ENCODE results near the gene RYR3.
A peak's percentile ranks its signal among the peaks of the same experiment; 100 is the strongest.

The RYR3 gene

DNA sequence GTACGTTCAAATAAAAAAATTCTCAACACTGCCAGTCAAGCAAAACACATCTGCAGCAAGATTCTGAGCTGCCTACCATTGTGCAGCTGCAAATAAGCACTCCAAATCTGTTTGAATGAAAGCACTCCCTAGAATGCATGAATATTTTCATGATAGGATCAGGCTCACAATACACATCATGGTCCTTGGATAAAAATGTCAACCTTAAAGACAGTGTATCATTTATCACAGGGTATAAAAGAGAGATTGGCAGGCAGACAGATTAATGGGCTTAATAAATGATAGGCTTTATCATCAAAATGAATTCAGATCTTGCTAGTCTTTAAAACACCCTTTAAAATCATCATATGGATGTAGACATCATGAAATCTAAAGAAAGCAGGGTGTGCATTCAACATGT lies 9.2 kb downstream of the RYR3 start:
- Histone ChIP-seq H2BK5ac (ENCODE audit: low read depth, low read length, poor library complexity) (no peak overlapping the region), H3K4me3 (ENCODE audit: low read depth, low read length) (no peak overlapping the region), H2BK12ac (ENCODE audit: low read length) (no peak overlapping the region), H3K27ac (ENCODE audit: low read depth, low read length) (no peak overlapping the region), H4K8ac (ENCODE audit: low read depth, low read length) (no peak overlapping the region), H3K9me3 (ENCODE audit: insufficient read depth, low read depth, low read length) (no peaks in the 10 kb centered on the region), H3K4me2 (ENCODE audit: low read length) (no peak overlapping the region), H4K12ac (ENCODE audit: low read depth, low read length) (no peak overlapping the region), H3K4me1 (ENCODE audit: control insufficient read depth in 1 of 2, insufficient read depth in 2 of 2, low read length in 2 of 2) (peaks cover 6% of the 10 kb centered on the region in 2 experiments), H3K36me3 (ENCODE audit: control insufficient read depth in 1 of 2, insufficient read depth in 2 of 2, low read length in 2 of 2) (peaks cover 0 to 2% of the 10 kb centered on the region in 2 experiments), H3K9ac (ENCODE audit: low read length) (no peak overlapping the region), H3K79me1 (ENCODE audit: low read length) (peaks cover 6% of the 10 kb centered on the region), H2BK120ac (ENCODE audit: insufficient read depth, low read length, poor library complexity) (no peak overlapping the region), H3K23ac (ENCODE audit: low read length) (no peak overlapping the region), H3K18ac (ENCODE audit: low read length) (no peak overlapping the region), H2AFZ (ENCODE audit: insufficient read depth, low read length, poor library complexity) (no peak overlapping the region), H2AK5ac (ENCODE audit: low read length) (no peak overlapping the region), H3K27me3 (ENCODE audit: insufficient read depth, low read length) (no peaks in the 10 kb centered on the region), H3K4ac (ENCODE audit: low read depth, low read length) (no peak overlapping the region), H3K14ac (ENCODE audit: low read length) (no peak overlapping the region), H4K91ac (ENCODE audit: low read depth, low read length) (no peak overlapping the region), H3K79me2 (ENCODE audit: control insufficient read depth, insufficient read depth, low read length, poor library complexity) (no peaks in the 10 kb centered on the region)
- WGBS (ENCODE audit: extremely low coverage, insufficient coverage, insufficient read length) = no CpG with 5 or more reads among the region's 1 CpG
- DNase-seq = no peak

DNA sequence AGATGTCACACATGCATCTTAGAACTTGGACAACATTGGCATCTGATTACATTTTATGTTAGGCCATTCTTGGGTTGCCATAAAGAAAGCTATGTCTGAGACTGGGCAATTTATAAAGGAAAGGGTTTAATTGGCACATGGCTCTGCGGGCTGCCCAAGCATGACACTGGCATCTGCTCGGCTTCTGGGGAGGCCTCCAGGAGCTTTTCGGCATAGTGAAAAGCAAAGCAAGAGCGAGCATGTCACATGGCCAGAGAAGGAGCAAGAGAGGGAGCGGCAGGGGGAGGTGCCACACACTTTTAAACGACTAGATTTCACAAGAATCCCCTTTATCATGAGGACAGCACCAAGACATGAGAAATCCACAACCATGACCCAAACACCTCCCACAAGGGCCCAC lies 11.3 kb downstream of the RYR3 start:
- H2BK120ac ChIP-seq (ENCODE audit: insufficient read depth, low read length, poor library complexity) = no peak overlapping the region
- H3K14ac ChIP-seq (ENCODE audit: low read length) = no peak overlapping the region
- H3K4me3 ChIP-seq (ENCODE audit: low read depth, low read length) = no peak overlapping the region
- H3K23ac ChIP-seq (ENCODE audit: low read length) = no peak overlapping the region
- no peak overlapping the region for H3K4me2 ChIP-seq (ENCODE audit: low read length)
- H3K27ac ChIP-seq (ENCODE audit: low read depth, low read length) = no peak overlapping the region
- H3K79me1 ChIP-seq (ENCODE audit: low read length) = peaks cover 2% of the 10 kb centered on the region
- no peak overlapping the region for H2BK12ac ChIP-seq (ENCODE audit: low read length)
- H3K9ac ChIP-seq (ENCODE audit: low read length) = no peak overlapping the region
- no peaks in the 10 kb centered on the region for H3K9me3 ChIP-seq (ENCODE audit: insufficient read depth, low read depth, low read length)
- no peaks in the 10 kb centered on the region for H3K27me3 ChIP-seq (ENCODE audit: insufficient read depth, low read length)
- no peak overlapping the region for H4K91ac ChIP-seq (ENCODE audit: low read depth, low read length)
- no peak overlapping the region for H3K18ac ChIP-seq (ENCODE audit: low read length)
- no CpG with 5 or more reads among the region's 6 CpGs for WGBS (ENCODE audit: extremely low coverage, insufficient coverage, insufficient read length)
- no peak overlapping the region for H2BK5ac ChIP-seq (ENCODE audit: low read depth, low read length, poor library complexity)
- no peak overlapping the region for H3K4ac ChIP-seq (ENCODE audit: low read depth, low read length)
- no peak for DNase-seq
- no peak overlapping the region for H4K12ac ChIP-seq (ENCODE audit: low read depth, low read length)
- H4K8ac ChIP-seq (ENCODE audit: low read depth, low read length) = no peak overlapping the region
- no peak overlapping the region for H2AFZ ChIP-seq (ENCODE audit: insufficient read depth, low read length, poor library complexity)
- H3K36me3 ChIP-seq (ENCODE audit: control insufficient read depth in 1 of 2, insufficient read depth in 2 of 2, low read length in 2 of 2) = peaks cover 0 to 2% of the 10 kb centered on the region in 2 experiments
- H3K79me2 ChIP-seq (ENCODE audit: control insufficient read depth, insufficient read depth, low read length, poor library complexity) = no peaks in the 10 kb centered on the region
- H2AK5ac ChIP-seq (ENCODE audit: low read length) = no peak overlapping the region
- no peaks in the 10 kb centered on the region for H3K4me1 ChIP-seq (ENCODE audit: control insufficient read depth in 1 of 2, insufficient read depth in 2 of 2, low read length in 2 of 2)

DNA sequence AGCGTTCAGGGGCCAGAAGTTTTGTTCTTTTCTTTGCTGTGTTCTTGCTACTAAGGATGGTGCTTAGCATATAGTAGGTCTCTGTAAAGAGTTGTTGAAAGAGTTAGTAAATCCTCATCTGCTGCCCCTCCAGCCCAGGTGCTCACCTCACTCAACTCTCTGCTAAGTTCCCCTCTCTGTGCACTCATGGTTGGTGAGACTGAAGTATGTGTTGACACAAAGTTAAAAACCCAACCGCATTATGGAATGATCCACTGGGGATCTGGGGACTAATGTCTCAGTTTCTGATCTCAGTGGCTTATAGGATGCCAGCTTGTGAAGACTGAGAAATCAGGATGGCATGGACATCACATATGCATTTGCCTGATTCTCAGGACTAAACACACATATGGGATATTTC lies 13.8 kb downstream of the RYR3 start:
- Histone ChIP-seq H3K9me3 (ENCODE audit: insufficient read depth, low read depth, low read length) (no peaks in the 10 kb centered on the region), H3K4me3 (ENCODE audit: low read depth, low read length) (no peak overlapping the region), H3K27ac (ENCODE audit: low read depth, low read length) (no peak overlapping the region), H3K36me3 (ENCODE audit: control insufficient read depth in 1 of 2, insufficient read depth in 2 of 2, low read length in 2 of 2) (no peaks in the 10 kb centered on the region), H3K4me1 (ENCODE audit: control insufficient read depth in 1 of 2, insufficient read depth in 2 of 2, low read length in 2 of 2) (no peaks in the 10 kb centered on the region), H3K4me2 (ENCODE audit: low read length) (no peak overlapping the region), H3K14ac (ENCODE audit: low read length) (no peak overlapping the region), H2BK12ac (ENCODE audit: low read length) (no peak overlapping the region), H3K27me3 (ENCODE audit: insufficient read depth, low read length) (no peaks in the 10 kb centered on the region), H3K23ac (ENCODE audit: low read length) (no peak overlapping the region), H3K4ac (ENCODE audit: low read depth, low read length) (no peak overlapping the region), H2AK5ac (ENCODE audit: low read length) (no peak overlapping the region), H3K79me1 (ENCODE audit: low read length) (no peaks in the 10 kb centered on the region), H3K9ac (ENCODE audit: low read length) (no peak overlapping the region), H4K91ac (ENCODE audit: low read depth, low read length) (no peak overlapping the region), H2AFZ (ENCODE audit: insufficient read depth, low read length, poor library complexity) (no peak overlapping the region), H3K79me2 (ENCODE audit: control insufficient read depth, insufficient read depth, low read length, poor library complexity) (no peaks in the 10 kb centered on the region), H3K18ac (ENCODE audit: low read length) (no peak overlapping the region), H2BK120ac (ENCODE audit: insufficient read depth, low read length, poor library complexity) (no peak overlapping the region), H2BK5ac (ENCODE audit: low read depth, low read length, poor library complexity) (no peak overlapping the region), H4K12ac (ENCODE audit: low read depth, low read length) (no peak overlapping the region), H4K8ac (ENCODE audit: low read depth, low read length) (no peak overlapping the region)
- no CpG with 5 or more reads among the region's 2 CpGs for WGBS (ENCODE audit: extremely low coverage, insufficient coverage, insufficient read length)
- no peak for DNase-seq

DNA sequence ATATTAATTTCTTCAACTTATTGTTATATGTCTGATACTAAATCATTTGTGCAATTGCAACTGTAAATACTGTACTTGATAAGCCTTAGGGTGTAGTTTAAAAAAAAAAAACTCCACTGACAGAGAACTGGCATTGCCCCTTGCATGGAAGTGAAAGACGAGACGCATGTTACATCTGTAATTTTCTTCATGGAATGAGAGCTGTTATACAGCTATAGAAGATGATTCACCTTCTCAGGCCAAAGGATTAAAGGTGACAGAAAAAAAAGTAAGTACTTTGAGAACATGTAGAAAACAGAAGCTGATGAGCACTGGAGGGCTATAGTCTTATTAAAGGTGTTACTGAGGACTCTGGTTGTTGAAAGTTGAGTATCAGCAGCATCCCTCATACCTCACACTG lies 16.1 kb downstream of the RYR3 start:
- peak overlapping the region; percentile 25 for H3K23ac ChIP-seq (ENCODE audit: low read length)
- no peaks in the 10 kb centered on the region for H3K9me3 ChIP-seq (ENCODE audit: insufficient read depth, low read depth, low read length)
- H4K12ac ChIP-seq (ENCODE audit: low read depth, low read length) = no peak overlapping the region
- no CpG with 5 or more reads among the region's 2 CpGs for WGBS (ENCODE audit: extremely low coverage, insufficient coverage, insufficient read length)
- no peaks in the 10 kb centered on the region for H3K4me1 ChIP-seq (ENCODE audit: control insufficient read depth in 1 of 2, insufficient read depth in 2 of 2, low read length in 2 of 2)
- H2AK5ac ChIP-seq (ENCODE audit: low read length) = no peak overlapping the region
- H3K36me3 ChIP-seq (ENCODE audit: control insufficient read depth in 1 of 2, insufficient read depth in 2 of 2, low read length in 2 of 2) = no peaks in the 10 kb centered on the region
- H3K27ac ChIP-seq (ENCODE audit: low read depth, low read length) = no peak overlapping the region
- no peak overlapping the region for H3K9ac ChIP-seq (ENCODE audit: low read length)
- no peak overlapping the region for H2AFZ ChIP-seq (ENCODE audit: insufficient read depth, low read length, poor library complexity)
- H3K4ac ChIP-seq (ENCODE audit: low read depth, low read length) = no peak overlapping the region
- H3K14ac ChIP-seq (ENCODE audit: low read length) = no peak overlapping the region
- no peak overlapping the region for H3K4me2 ChIP-seq (ENCODE audit: low read length)
- H3K27me3 ChIP-seq (ENCODE audit: insufficient read depth, low read length) = no peaks in the 10 kb centered on the region
- H3K79me1 ChIP-seq (ENCODE audit: low read length) = no peaks in the 10 kb centered on the region
- no peak overlapping the region for H4K91ac ChIP-seq (ENCODE audit: low read depth, low read length)
- no peak overlapping the region for H4K8ac ChIP-seq (ENCODE audit: low read depth, low read length)
- no peak overlapping the region for H2BK5ac ChIP-seq (ENCODE audit: low read depth, low read length, poor library complexity)
- no peak overlapping the region for H3K4me3 ChIP-seq (ENCODE audit: low read depth, low read length)
- no peak overlapping the region for H2BK120ac ChIP-seq (ENCODE audit: insufficient read depth, low read length, poor library complexity)
- H3K18ac ChIP-seq (ENCODE audit: low read length) = no peak overlapping the region
- DNase-seq = no peak
- H3K79me2 ChIP-seq (ENCODE audit: control insufficient read depth, insufficient read depth, low read length, poor library complexity) = no peaks in the 10 kb centered on the region
- H2BK12ac ChIP-seq (ENCODE audit: low read length) = no peak overlapping the region
